HepG2 (cell line): ENCODE measurements around the gene SHC1. TPM values are rescaled to one million over a fixed set of nuclear protein-coding genes. Genes with fewer than 3 reads are reported as not detected.
A peak's percentile ranks its signal among the peaks of the same experiment; 100 is the strongest.

Source experiments
- CENPX ChIP-seq: sonication (generic); formaldehyde crosslinking; IDR thresholded peaks from 2 replicates; pipeline ENCODE4 v1.9.0; 2021; ENCODE audit warnings: mild to moderate bottlenecking, missing genetic modification reagents, moderate library complexity
- GRHL1 ChIP-seq: sonication (generic); formaldehyde crosslinking; conservative IDR thresholded peaks from 2 replicates; pipeline ENCODE4 v1.8.0; 2022; ENCODE audit warnings: missing genetic modification reagents
- HDAC1 ChIP-seq: sonication (generic); formaldehyde crosslinking; IDR thresholded peaks from 2 replicates; pipeline ENCODE4 v1.5.1; 2020; ENCODE audit warnings: mild to moderate bottlenecking, missing genetic modification reagents
- HMGA1 ChIP-seq: sonication (generic); formaldehyde crosslinking; conservative IDR thresholded peaks from 2 replicates; pipeline ENCODE4 v1.4.0; 2020; ENCODE audit warnings: missing genetic modification reagents
- HOXD1 ChIP-seq: sonication (generic); formaldehyde crosslinking; IDR thresholded peaks from 2 replicates; pipeline ENCODE4 v1.5.0; 2020; ENCODE audit warnings: missing genetic modification reagents
- NR2F6 ChIP-seq, 2 experiments: IDR thresholded peaks; 2 replicates each; pipeline ENCODE4 v1.6.1; 2016; ENCODE audit warnings: antibody characterized with exemption in 1 of 2, mild to moderate bottlenecking in 1 of 2
- POLR2AphosphoS5 ChIP-seq: IDR thresholded peaks from 2 replicates; pipeline ENCODE4 v1.6.1; 2012; ENCODE audit warnings: low read depth, low read length
- SKIL ChIP-seq: sonication (generic); formaldehyde crosslinking; IDR thresholded peaks from 2 replicates; pipeline ENCODE4 v1.8.0; 2022; ENCODE audit warnings: missing genetic modification reagents, mild to moderate bottlenecking, moderate library complexity, borderline replicate concordance
- SNAPC2 ChIP-seq: sonication (generic); formaldehyde crosslinking; IDR thresholded peaks from 2 replicates; pipeline ENCODE4 v1.8.1; 2022; ENCODE audit warnings: mild to moderate bottlenecking, missing genetic modification reagents
- SP2 ChIP-seq: sonication (generic); formaldehyde crosslinking; IDR thresholded peaks from 2 replicates; pipeline ENCODE4 v1.5.1; 2020; ENCODE audit warnings: mild to moderate bottlenecking, missing genetic modification reagents
- ZBTB7B ChIP-seq: sonication (generic); formaldehyde crosslinking; IDR thresholded peaks from 2 replicates; pipeline ENCODE4 v1.4.0; 2020; ENCODE audit warnings: missing genetic modification reagents
- ZC3H4 ChIP-seq: sonication (generic); formaldehyde crosslinking; IDR thresholded peaks from 2 replicates; pipeline ENCODE4 v1.4.0; 2020; ENCODE audit warnings: missing genetic modification reagents, borderline replicate concordance
- ZNF121 ChIP-seq: sonication (generic); formaldehyde crosslinking; IDR thresholded peaks from 2 replicates; pipeline ENCODE4 v1.5.0; 2020; ENCODE audit warnings: mild to moderate bottlenecking, missing genetic modification reagents
- ZNF263 ChIP-seq: sonication (generic); formaldehyde crosslinking; IDR thresholded peaks from 2 replicates; pipeline ENCODE4 v1.4.0; 2020; ENCODE audit warnings: missing genetic modification reagents
- ZNF274 ChIP-seq: sonication (generic); formaldehyde crosslinking; IDR thresholded peaks from 2 replicates; pipeline ENCODE4 v1.5.1; 2020; ENCODE audit warnings: mild to moderate bottlenecking, missing genetic modification reagents
- ZNF382 ChIP-seq: sonication (generic); formaldehyde crosslinking; IDR thresholded peaks from 2 replicates; pipeline ENCODE4 v1.5.0; 2020; ENCODE audit warnings: missing genetic modification reagents, mild to moderate bottlenecking, borderline replicate concordance
- ZNF547 ChIP-seq: sonication (generic); formaldehyde crosslinking; IDR thresholded peaks from 2 replicates; pipeline ENCODE4 v1.5.1; 2020; ENCODE audit warnings: mild to moderate bottlenecking, missing genetic modification reagents
- ZNF674 ChIP-seq: sonication (generic); formaldehyde crosslinking; IDR thresholded peaks from 2 replicates; pipeline ENCODE4 v1.5.0; 2020; ENCODE audit warnings: low read depth, mild to moderate bottlenecking, missing genetic modification reagents
- ZNF691 ChIP-seq: sonication (generic); formaldehyde crosslinking; IDR thresholded peaks from 2 replicates; pipeline ENCODE4 v1.4.0; 2020; ENCODE audit warnings: missing genetic modification reagents, low read depth, mild to moderate bottlenecking, borderline replicate concordance
- ZNF703 ChIP-seq: sonication (generic); formaldehyde crosslinking; IDR thresholded peaks from 2 replicates; pipeline ENCODE4 v1.5.1; 2020; ENCODE audit warnings: missing genetic modification reagents, mild to moderate bottlenecking, moderate library complexity, borderline replicate concordance
- ZSCAN22 ChIP-seq: sonication (generic); formaldehyde crosslinking; IDR thresholded peaks from 2 replicates; pipeline ENCODE4 v1.4.0; 2020; ENCODE audit warnings: mild to moderate bottlenecking, missing genetic modification reagents
- ZXDC ChIP-seq: sonication (generic); formaldehyde crosslinking; IDR thresholded peaks from 2 replicates; pipeline ENCODE4 v1.5.0; 2020; ENCODE audit warnings: mild to moderate bottlenecking, missing genetic modification reagents
- polyA plus RNA-seq, 8 experiments: library from polyadenylated mRNA; depleted of rRNA in 3 of 8; stranded (reverse) in 7 of 8; unstranded in 1 of 8; fragments of >200 nt; fragmentation: Illumina TruSeq in 4 of 8; extraction: Trizol in 4 of 8; gene quantifications; 2 replicates each; pipeline versions ENCODE4 v1.2.1 to v1.2.3, GENCODE V29; 2011 to 2016; ENCODE audit warnings: low read depth in 4 of 8, missing spikeins in 1 of 8, mixed read lengths in 1 of 8; ENCODE audit not compliant: insufficient read depth in 1 of 8
- total RNA-seq, 5 experiments: library from RNA; depleted of rRNA; stranded (reverse); fragments of >200 nt; fragmentation: Illumina TruSeq; extraction: Trizol; gene quantifications; 2 replicates each; pipeline ENCODE4 v1.2.3, GENCODE V29; 2016; ENCODE audit warnings: low read depth in 1 of 5

SHC1 gene
- total and polyA plus RNA-seq, 2 of the 13 experiments (the other 11 are each of a cell fraction or from before 2014, with no cell fraction given), result 52.0 to 137 TPM

GRCh38 chr1:154961207-154962155 lies 9.1 kb downstream of the SHC1 start, which contains the start of gene PYGO2 (continued):
- no peak for TF ChIP-seq ZXDC
- no peak; the same call in 1 of the 2 replicates for TF ChIP-seq ZNF547 (CRISPR knock-in tag)
- TF ChIP-seq GRHL1, result no peak
- TF ChIP-seq ZNF274 (CRISPR knock-in tag), result no peak; the same call in none of the 2 replicates
- no peak for TF ChIP-seq ZSCAN22
- 0 out of 2 replicates have a peak, but pooled peaks have one; percentile 47 for TF ChIP-seq ZNF703
- TF ChIP-seq ZNF121 (CRISPR knock-in tag), result no peak; the same call in 1 of the 2 replicates
- TF ChIP-seq HDAC1 (CRISPR knock-in tag), result peak; percentile 90
- TF ChIP-seq ZNF263, result peak; percentile 54; the same call in 1 of the 2 replicates
- no peak for TF ChIP-seq NR2F6 (IDR thresholded peaks at IDR 0.05)
- no peak; the same call in 1 of the 2 replicates for TF ChIP-seq NR2F6 (CRISPR knock-in tag; IDR thresholded peaks at IDR 0.05)
- peak; percentile 88 for TF ChIP-seq HOXD1 (CRISPR knock-in tag)
- TF ChIP-seq SNAPC2, result peak; percentile 60; the same call in 1 of the 2 replicates
- TF ChIP-seq ZNF382 (CRISPR knock-in tag), result no peak
- TF ChIP-seq ZNF691, result no peak; the same call in 1 of the 2 replicates
- TF ChIP-seq SP2 (CRISPR knock-in tag), result peak; percentile 71
- TF ChIP-seq HMGA1 (CRISPR knock-in tag), result no peak
- TF ChIP-seq ZBTB7B (CRISPR knock-in tag), result peak; percentile 55
- no peak for TF ChIP-seq CENPX (CRISPR knock-in tag)
- TF ChIP-seq SKIL (CRISPR knock-in tag), result peak; percentile 69; the same call in 1 of the 2 replicates
- TF ChIP-seq ZC3H4 (CRISPR knock-in tag), result no peak
- peak; percentile 79 for TF ChIP-seq POLR2AphosphoS5
- no peak; the same call in 1 of the 2 replicates for TF ChIP-seq ZNF674 (CRISPR knock-in tag)
